Activated CD8-positive, alpha-beta memory T cell treated with anti-CD3 and anti-CD28 coated beads for 1 hour (primary cell): Measurements from ENCODE around the gene AEBP2.
"Not testable (repeated sequence)": the region's sequence is repeated elsewhere in the genome, so short reads cannot be mapped to it uniquely, and the experiment has no call there.

ENCODE experiments used
- DNase-seq, 2 donors: peaks; one replicate each; pipeline ENCODE4 v3.0.0-alpha.2; 2020; ENCODE audit warnings: low read depth in 1 of 2; ENCODE audit errors: extremely low read depth in 1 of 2

The AEBP2 gene

GRCh38 chr12:19419086-19419485, 20.2 kb upstream of the AEBP2 start:
- DNase-seq: no peak

GRCh38 chr12:19421503-19422282, 17.6 kb upstream of the AEBP2 start:
- DNase-seq: no peak

- DNase-seq: no peak
These were observed 15.9 kb upstream of the AEBP2 start for GRCh38 chr12:19423166-19423930.

DNA sequence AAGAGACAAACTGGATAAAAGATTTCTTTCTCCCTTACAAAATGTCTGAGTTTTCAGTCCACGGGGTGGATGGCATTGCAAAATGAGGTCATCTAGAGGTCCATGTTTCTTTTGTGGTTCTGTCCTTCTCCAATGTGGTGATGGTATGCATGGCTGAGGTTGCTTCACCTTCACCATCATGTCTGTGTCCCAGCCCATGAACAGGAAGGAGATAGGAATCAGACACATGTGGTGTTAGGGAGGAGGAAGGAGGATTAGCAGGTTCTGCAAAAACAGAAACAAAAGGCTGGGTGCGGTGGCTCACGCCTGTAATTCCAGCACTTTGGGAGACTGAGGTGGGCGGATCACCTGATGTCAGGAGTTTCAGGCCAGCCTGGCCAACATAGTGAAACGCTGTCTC, 11.0 kb upstream of the AEBP2 start:
- no peak for DNase-seq

GRCh38 chr12:19429491-19429890, 9.8 kb upstream of the AEBP2 start:
- DNase-seq: not testable (repeated sequence)

- DNase-seq: no peak
These were observed 8.3 kb upstream of the AEBP2 start for GRCh38 chr12:19430988-19431387.

DNA sequence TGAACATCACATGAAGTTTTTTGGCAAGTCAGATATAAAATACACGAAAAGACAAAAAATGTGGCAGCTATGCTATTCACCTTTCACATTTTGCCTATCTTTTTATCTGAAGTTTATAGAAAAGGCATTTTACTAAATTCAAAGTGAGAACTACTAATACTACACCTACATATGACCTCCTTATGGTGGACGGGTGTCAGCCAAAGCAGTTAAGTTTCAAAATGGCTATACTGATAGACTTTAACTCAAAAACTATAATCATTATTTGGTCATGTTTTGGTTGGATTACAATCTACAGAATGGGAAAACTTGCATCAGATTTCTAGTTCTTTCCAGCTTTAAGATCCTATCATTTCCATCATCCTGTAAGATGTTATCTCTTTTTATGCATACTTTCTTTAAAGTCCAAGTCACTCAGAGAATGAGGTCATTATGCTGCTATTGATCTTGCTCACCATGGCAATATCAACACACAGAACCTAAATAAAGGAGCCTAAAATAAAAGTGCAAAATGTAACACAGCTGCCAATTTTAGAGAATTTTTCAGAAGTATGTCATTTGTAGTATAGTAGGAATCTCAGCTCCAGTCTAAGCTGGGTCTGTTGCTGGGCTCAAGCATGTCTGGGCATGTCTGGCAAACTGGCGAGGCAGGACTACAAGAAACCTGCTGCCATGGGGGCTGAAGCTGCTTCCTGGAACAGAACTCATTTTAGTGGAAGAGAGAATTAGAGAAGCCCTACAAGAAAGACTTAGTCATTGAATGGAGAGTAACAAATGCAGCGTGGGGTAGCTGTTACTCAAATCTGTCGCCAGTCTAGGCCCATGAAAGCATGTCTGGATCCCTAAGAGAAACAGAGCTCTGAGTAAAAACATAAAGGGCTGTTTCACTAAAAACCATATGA, 7.6 kb upstream of the AEBP2 start:
- DNase-seq: no peak

GRCh38 chr12:19432309-19433170, 6.8 kb upstream of the AEBP2 start:
- no peak for DNase-seq

DNA sequence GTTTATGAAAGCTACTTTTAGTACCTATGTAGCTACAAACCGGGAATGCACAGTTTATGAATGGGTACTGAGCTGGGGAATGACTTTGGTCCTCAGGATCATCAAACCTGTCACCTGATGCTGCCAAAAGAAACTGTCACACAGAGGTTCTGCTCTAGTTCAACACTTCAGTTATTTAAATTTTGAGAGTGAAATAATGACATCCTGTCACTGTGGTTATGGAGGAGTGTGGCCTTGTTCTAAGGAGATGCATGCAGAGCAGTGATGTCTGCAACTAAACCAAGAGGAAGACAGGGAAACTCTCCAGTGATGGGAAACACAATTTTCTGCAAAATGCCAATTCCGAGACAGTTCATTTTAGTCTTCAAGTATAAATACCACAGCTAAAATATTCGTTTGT, 4.8 kb upstream of the AEBP2 start:
- DNase-seq: no peak

GRCh38 chr12:19435831-19436497, 3.3 kb upstream of the AEBP2 start:
- DNase-seq: no peak

GRCh38 chr12:19436931-19437330, 2.4 kb upstream of the AEBP2 start:
- DNase-seq: no peak

DNA sequence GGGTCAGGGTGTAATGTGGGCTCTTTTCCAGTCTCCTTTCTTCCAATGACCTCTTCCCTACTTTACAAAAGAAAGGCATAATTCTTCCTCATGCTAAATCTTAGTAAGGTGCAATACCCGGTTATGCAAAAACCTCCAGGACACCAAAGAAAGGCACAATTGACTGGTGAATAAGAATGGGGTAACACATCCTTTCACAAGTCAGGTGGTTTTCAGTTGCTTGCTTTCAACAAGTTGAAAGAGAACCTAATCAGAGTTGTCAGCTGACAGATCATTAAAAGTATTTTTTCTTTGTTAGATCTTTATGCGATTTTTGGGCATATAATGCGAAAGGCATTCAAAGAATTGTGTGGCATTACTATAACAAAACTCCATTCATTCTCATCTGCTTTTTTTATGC, 1.3 kb upstream of the AEBP2 start:
- DNase-seq: no peak

DNA sequence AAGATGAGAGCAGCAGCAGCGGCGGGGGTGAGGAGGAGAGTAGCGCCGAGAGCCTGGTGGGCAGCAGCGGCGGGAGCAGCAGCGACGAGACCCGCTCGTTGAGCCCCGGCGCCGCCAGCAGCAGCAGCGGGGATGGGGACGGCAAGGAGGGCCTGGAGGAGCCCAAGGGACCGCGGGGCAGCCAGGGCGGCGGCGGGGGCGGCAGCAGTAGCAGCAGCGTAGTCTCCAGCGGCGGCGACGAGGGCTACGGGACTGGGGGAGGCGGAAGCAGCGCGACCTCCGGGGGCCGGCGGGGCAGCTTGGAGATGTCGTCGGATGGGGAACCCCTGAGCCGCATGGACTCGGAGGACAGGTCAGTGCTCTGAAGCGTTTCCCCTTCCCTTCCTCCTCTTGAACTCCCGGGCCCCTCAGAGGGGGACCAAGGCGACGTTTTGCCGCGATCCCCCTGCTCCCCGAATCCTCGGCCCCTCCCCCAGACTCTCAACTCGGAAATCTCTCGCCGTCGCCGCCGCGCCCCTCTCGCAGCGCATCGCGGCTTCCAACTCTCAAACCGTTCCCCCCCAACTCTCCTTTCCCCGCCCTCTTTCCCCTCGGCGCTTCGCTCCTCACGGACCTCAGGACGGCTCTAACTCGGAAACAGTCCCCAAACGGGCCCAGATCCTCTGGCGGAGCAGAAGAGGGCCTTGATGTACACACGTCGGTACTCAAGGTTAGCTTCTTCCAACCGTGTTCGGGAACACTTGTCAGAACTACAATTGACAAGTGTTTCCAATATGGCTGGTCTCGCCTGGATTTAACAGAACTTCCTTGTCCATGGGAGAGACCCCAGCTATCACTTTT, 947 bp downstream of the AEBP2 start:
- DNase-seq: peak; percentile 28 to 49

- DNase-seq: no peak
These were observed 1.6 kb downstream of the AEBP2 start for GRCh38 chr12:19440916-19441315.

GRCh38 chr12:19443585-19443984, 4.3 kb downstream of the AEBP2 start:
- DNase-seq: no peak

- DNase-seq: no peak
These were observed 4.8 kb downstream of the AEBP2 start for GRCh38 chr12:19444097-19444496.

- DNase-seq: no peak
These were observed 8.1 kb downstream of the AEBP2 start for GRCh38 chr12:19447386-19447785.

DNA sequence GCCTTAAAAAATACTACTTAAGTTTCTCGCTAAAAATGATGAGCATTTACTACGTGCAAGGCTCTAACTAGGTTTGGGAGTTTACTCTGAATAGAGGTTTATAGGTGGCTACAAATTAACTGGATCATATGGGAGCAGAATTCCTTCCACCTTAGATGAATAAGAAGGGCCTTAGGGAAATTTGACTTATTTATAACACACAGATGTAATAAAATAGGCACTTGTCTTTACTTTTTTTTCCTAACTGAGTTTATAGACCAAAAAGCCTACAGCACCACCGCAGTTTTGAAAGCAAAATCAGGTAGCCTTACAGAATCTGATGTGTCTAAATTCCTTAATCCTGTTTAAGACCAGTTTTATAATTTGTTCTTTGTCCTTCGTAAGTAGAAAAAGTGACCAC, 10.5 kb downstream of the AEBP2 start:
- DNase-seq: no peak

- no peak for DNase-seq
These were observed 11.1 kb downstream of the AEBP2 start for GRCh38 chr12:19450362-19450761.
